ENCODE measurements around the gene HSD11B1L.

Gene HSD11B1L

GRCh38 chr19:5667751-5668271, 13.0 kb upstream of the HSD11B1L start:
- DNase-seq: no peak

- no peak for DNase-seq
These were observed 11.6 kb upstream of the HSD11B1L start for GRCh38 chr19:5669212-5669611.

GRCh38 chr19:5671600-5671999, 9.2 kb upstream of the HSD11B1L start:
- DNase-seq: no peak

GRCh38 chr19:5672708-5673459, 7.9 kb upstream of the HSD11B1L start:
- DNase-seq: no peak

- no peak for DNase-seq
These were observed 7.1 kb upstream of the HSD11B1L start for GRCh38 chr19:5673752-5674151.

GRCh38 chr19:5674714-5675113, 6.1 kb upstream of the HSD11B1L start:
- no peak for DNase-seq

- no peak for DNase-seq
These were observed 4.6 kb upstream of the HSD11B1L start for GRCh38 chr19:5676105-5676771.

GRCh38 chr19:5676772-5677105, 4.1 kb upstream of the HSD11B1L start:
- no peak for DNase-seq

GRCh38 chr19:5677136-5677535, 3.7 kb upstream of the HSD11B1L start:
- no peak for DNase-seq

- no peak for DNase-seq
These were observed 3.2 kb upstream of the HSD11B1L start for GRCh38 chr19:5677580-5677979.

- no peak for DNase-seq
These were observed 2.6 kb upstream of the HSD11B1L start for GRCh38 chr19:5678071-5678718.

GRCh38 chr19:5679289-5680083, 1.3 kb upstream of the HSD11B1L start:
- DNase-seq: no peak

GRCh38 chr19:5680084-5680436, 767 bp upstream of the HSD11B1L start:
- DNase-seq: no peak

GRCh38 chr19:5681391-5682106, 722 bp downstream of the HSD11B1L start:
- no peak for DNase-seq

- DNase-seq: no peak
These were observed 1.3 kb downstream of the HSD11B1L start for GRCh38 chr19:5682107-5682482.

- DNase-seq: no peak
These were observed 2.5 kb downstream of the HSD11B1L start for GRCh38 chr19:5683177-5683886.

- no peak for DNase-seq
These were observed 4.0 kb downstream of the HSD11B1L start for GRCh38 chr19:5684694-5685430.

GRCh38 chr19:5686326-5686646, 5.5 kb downstream of the HSD11B1L start:
- no peak for DNase-seq

- DNase-seq: no peak
These were observed 6.0 kb downstream of the HSD11B1L start for GRCh38 chr19:5686647-5687359.

GRCh38 chr19:5687360-5688198, 6.8 kb downstream of the HSD11B1L start:
- no peak for DNase-seq
